ENCODE data around the gene CD300LD.

The CD300LD gene

DNA sequence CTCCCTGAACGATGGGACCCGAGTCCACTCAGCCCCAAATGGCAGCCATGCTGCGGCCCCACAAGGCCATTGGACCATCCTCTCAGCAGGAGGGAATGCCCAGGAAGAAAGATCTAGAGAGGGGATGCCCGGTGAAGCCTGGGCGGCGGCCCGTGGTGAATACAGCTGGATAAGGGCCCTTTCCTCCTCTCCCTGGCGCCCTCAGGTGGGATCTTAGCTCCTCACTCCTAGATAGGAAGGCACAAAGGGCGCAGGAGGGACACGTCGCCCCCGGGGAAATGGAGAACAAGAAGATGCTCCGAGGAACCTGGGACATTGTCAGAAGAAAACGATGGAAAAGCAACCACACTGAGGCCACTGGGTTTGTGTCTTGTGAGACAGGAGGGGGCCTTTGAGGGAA, 48.7 kb downstream of the CD300LD start:
- no peak for DNase-seq

DNA sequence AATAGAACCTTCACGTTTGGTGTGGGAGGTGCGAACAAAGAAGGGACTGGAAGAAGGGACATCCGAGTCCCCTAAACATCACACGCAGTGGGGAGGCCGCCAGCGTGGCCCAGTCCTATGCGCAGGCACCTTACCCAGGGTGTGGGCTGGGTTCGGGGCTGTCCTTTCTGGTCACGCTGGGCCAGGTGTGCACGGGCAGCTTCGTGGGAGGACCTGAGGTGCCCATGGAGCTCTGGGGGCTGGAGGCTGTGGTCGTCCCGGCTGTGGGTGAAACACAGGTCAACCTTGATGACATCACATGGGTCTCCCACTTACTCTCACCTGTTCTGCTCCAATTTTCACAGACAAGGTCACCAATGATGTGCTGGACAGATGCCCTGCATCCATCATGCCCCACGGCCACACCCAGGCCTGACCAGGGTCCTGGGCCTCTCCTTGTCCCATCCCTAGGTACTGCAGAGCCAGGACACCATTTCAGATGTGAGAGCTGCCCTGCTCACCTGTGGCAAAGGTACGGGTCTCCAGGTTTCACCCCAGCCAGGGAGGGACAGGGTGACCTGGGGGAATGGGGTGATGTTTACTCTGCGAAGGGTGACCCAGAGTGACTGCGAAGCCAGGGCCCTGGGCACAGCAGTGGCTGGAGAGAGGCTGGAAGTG, 49.2 kb downstream of the CD300LD start:
- DNase-seq, result no peak

- no peak for DNase-seq
Observed at GRCh38 chr17:74542166-74542565, 49.9 kb downstream of the CD300LD start.

DNA sequence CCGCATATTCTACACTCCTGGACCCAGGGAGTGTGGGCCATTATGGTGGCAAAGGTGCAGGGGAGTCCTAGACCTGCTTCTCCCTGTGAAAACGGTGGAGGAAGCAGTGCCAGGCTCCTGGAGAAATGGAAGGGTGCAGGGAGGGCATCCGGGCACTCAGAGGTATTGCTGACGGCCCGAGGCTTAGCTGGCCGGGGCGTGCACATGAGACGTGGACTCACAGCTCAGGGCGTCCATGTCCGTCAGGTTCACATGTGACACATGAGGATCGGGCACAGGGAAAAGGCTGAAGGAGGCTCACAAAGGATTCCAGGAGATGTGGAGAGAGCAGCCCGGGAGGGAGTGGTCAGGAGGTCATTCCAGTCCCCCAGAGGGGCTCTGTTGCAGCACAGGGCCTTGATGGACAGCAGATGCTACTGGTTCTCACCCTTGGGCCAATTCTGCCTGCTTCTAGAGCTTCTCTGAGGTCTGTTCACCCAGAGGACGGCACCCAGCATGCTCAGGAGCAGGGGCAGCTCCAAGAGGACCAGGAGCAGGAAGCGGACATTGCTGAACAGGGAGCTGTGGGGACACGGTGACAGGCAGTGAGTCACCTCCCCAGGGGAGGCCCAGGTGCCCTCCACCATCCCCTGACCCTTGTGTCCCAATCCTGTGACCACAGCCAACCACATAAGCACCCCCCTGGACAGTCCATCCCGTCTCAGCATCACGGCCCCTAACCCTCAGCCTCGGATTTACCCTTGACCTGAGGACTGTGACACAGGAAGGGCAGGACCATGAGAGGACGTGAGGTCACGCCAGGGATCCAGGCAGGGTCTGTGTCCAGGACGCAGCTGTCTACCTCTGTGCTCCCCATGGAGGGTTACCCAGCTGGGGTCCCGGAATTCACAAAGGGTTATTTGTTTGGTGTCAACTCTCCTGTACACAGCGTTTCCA, 50.6 kb downstream of the CD300LD start:
- DNase-seq, result no peak

GRCh38 chr17:74539281-74539820, 52.7 kb downstream of the CD300LD start:
- no peak for DNase-seq

GRCh38 chr17:74536890-74537289, 55.2 kb downstream of the CD300LD start:
- DNase-seq, result no peak

DNA sequence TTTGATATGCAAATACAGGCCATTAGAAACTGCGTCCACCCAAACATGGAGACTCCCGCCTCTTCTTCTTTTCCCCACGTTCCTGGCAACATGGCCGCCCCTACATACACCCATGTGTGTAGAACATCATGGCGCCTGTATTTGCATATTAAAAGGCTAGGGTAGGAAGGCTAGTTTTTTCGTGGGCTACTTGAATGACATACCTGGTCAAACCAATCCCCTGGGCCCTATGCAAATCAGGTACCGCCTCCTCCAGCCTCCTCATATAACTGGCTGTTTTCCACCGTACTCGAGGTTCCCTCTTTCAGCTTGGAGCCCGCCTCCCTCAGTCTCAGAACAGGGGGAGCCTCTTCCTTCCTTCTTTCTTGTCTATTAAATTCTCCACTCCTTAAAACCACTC, 60.0 kb downstream of the CD300LD start:
- peak; percentile 100 for DNase-seq

- peak in 1 of 2 experiments; percentile 8 for DNase-seq
Observed at GRCh38 chr17:74531231-74531761, 60.8 kb downstream of the CD300LD start, which contains the start of gene CD300LB. CD300LB (minus strand) TSS chr17:74531475; CDS start chr17:74531350, 125 bp downstream.

DNA sequence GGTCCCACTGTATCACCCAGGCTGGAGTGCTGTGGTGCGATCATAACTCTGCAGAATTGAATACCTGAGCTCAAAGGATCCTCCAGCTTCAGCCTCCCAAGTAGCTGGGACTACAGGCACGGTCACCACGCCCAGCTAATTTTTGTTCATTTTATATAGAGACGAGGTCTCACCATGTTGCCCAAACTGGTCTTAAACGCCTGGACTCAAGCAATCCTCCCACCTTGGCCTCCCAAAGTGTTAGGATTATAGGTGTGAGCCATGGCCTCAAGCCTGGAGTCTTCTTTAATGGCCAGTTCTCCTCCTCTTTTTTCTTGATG, 61.3 kb downstream of the CD300LD start:
- no peak for DNase-seq

All from Kasumi-1 (cell line).